GM21360 (cell line): ENCODE measurements around the gene NDUFS1.
A peak's percentile ranks its signal among the peaks of the same experiment; 100 is the strongest.
"Not testable (repeated sequence)": the region's sequence is repeated elsewhere in the genome, so short reads cannot be mapped to it uniquely, and the experiment has no call there.

Experiments
- ATAC-seq: cut with Tn5 transposase; IDR thresholded peaks from one replicate; pipeline ENCODE4 v1.9.1; 2021; ENCODE audit warnings: mild to moderate bottlenecking, moderate library complexity; ENCODE audit not compliant: unreplicated experiment

Gene NDUFS1

GRCh38 chr2:206105541-206105940, 53.7 kb downstream of the NDUFS1 start:
- ATAC-seq, result no peak

GRCh38 chr2:206105038-206105437, 54.2 kb downstream of the NDUFS1 start:
- no peak for ATAC-seq

- not testable (repeated sequence) for ATAC-seq
Observed at GRCh38 chr2:206098872-206099271, 60.4 kb downstream of the NDUFS1 start.

GRCh38 chr2:206098471-206098870, 60.8 kb downstream of the NDUFS1 start:
- ATAC-seq, result no peak

- no peak for ATAC-seq
Observed at GRCh38 chr2:206096876-206097275, 62.4 kb downstream of the NDUFS1 start.

DNA sequence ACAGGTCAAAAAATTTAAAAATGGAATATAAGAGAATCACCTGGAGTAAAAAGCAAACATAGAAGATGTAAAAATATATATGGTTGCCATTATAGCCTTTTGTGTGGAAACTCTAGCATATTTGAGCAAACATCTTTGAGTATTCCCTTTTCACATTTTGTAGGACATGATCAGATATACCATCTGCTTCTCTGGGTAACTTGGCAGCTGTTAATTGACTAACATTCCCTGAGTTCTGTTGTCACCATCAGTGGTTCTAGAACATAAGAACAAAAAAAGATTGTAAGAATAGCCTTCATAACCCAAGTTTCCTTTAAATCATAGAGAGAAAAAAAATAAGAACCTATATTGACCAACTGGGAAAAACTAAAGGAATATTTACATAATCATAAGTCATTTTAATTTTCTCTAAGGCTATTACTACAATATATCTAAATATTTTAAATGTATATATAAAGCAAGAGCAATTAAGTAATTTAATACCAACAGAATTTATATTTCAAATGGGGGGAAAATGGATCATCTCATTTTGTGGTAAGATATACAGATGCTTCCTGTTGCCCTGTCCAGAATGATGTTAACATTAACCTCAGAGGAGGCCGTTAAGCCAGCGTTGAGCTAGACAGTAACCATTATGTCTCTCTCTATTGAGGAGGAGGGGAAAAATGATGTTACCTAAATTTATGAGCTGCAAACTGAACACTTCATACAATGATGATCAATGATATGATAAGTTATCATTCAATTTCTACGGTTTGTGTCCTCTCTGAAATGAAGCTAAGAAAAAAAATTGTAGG, 63.5 kb downstream of the NDUFS1 start:
- ATAC-seq, result no peak

DNA sequence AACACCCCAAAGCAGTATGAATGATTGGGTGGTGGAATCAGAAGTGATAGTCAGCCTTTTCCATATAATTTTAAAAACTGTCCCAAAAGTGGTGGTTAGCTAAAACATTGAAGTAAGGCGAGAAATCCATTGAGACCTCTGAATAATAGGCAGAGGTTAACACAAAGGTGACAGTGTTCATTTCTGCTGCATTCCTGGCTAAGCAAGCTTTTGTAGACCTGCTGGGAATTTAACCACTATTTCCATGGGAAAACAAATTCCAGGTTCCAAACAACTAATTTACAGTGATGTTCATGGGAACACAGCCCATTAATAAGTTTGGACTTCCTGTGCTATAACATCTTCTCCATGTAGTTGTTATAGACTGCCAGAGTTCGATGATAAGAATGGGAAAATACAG, 66.9 kb downstream of the NDUFS1 start:
- no peak for ATAC-seq

GRCh38 chr2:206088248-206088647, 71.0 kb downstream of the NDUFS1 start:
- no peak for ATAC-seq

GRCh38 chr2:206086716-206087350, 72.4 kb downstream of the NDUFS1 start:
- ATAC-seq, result no peak

DNA sequence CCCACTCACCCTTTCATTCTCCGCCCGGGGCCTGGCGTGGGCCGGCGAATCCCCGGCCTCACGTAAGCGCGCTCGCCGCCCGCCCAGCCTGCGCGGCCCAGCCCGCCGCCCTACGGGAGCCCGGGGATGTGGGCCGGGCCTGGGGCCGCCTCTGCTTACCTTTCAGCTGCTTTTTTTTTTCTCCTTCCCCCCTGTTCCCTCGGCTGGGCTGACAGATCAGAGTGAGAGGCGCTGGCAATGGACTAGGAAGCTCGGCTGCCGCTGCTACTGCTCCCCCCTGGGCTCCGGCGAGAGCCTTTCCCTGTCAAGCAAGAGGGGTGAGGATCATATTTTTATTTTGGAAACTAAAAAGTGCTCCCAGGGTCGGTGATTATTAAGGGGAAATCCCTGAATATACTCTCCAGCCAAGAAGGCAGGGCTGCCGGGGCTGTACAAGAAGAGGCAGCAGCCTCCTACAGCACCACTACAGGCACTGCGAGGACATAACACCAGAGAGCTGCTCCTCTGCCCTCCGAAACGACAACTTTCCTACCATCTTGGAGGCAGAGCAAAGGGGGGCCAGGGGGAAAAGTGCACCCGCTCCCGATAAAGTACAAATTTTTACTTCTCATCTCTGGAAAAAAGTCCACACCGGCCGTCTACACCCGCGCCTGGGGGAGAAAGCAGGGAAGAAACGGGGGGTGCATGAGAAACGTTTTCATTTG, 73.3 kb downstream of the NDUFS1 start, which contains the start of gene INO80D:
INO80D (minus strand) TSS at position 433 of the 704 bp plus-strand sequence. CDS start 23,158 bp downstream, outside the sequence.
- peak; percentile 76 for ATAC-seq

DNA sequence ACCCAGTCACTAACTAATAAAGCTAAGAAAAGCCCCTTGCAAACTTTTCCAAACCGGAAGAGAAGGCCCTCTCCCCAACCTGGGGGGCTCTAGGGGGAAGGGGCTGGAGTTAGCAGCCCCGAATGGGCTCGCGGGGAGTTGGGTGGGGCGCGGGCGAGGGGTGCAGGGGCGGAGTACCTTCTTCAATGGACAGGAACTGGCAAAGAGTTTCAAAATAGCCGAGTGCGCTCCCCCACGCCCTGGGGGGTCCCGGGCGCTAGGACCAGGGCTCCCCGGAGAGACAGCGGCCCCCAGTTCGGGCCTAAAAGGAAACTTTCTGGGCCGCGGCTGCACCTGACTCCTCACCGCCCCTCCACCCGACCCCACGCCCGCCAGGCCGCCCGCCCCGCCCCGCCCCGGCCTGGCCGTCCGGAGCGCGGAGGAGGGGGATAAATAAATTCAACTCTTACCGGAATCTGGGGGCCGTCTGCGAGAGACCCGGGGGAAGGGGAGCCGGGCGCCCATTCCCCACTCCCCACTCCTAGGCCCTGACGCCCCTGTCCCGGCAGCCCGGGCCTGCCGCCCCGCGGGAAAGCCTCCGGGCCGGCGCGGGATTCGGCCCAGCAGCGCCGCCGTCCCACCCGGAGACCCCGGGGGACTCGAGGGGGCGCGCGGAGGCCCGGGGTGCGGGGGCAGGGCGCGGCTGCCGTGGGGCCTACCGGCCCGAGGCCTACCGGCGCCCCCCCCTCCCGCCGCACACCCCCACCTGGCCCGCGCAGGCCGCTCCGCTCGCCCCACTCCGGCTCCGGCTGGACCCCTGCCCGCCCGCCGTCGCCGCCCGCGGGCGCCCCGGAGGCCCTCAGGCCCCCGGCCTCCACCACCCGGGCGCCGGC, 74.1 kb downstream of the NDUFS1 start:
- peak; percentile 19 for ATAC-seq

GRCh38 chr2:206084439-206084869, 74.8 kb downstream of the NDUFS1 start:
- no peak for ATAC-seq

- ATAC-seq, result no peak
Observed at GRCh38 chr2:206083602-206084438, 75.4 kb downstream of the NDUFS1 start.

GRCh38 chr2:206082298-206082843, 76.9 kb downstream of the NDUFS1 start:
- ATAC-seq, result no peak

GRCh38 chr2:206080927-206081326, 78.3 kb downstream of the NDUFS1 start:
- no peak for ATAC-seq

DNA sequence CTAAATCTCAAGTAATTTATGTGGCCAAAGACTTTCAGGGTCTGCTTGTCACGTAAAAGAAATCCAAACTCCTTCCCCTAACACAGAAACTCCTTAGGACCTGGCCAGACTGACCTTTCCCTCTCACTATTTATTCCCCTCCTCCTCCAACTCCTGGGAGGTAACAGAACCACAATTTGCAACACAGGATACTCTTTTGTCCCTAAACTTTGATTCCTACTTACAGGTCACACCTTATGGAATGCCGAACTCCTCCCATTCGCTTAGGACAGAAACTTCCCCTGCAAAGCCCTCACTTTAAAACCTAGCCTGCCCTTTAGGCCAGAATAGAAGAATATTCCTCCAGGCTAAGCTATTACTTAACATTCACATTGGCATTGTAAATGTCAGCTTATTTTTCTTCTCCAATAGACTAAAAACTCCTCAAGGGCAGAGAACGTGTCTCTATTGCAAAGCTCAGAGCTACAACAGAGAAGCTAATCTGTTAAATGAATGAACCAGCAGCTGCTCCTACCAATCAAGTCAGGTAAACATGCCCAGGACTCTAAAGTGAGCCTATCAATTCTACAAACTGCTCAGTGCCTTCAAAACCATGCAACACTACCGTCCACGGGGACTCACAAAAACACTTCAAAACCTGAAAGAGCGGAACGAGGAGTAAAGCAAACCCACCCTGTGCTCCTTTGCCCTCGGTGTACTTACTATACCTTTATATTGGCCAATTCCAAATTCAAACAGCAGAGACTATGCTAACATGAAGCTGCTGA, 79.4 kb downstream of the NDUFS1 start:
- no peak for ATAC-seq

- ATAC-seq, result not testable (repeated sequence)
Observed at GRCh38 chr2:206077879-206078278, 81.4 kb downstream of the NDUFS1 start.

DNA sequence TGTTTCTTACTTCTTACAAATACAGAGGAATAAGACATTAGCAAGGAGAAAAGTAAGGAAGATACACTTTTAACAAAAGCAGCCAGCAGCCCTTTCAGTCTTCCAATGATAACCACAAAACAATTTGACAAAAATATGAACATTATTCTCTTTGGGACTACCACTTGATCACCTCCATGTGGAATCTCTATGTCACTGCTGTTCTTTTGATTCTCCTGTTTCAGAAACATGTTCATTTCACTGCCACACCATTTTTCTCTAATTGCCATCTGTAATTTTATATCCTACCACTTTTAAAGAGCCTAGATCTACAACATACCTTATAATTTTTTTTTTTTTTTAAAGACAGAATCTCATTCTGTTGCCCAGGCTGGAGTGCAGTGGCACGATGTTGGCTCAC, 84.1 kb downstream of the NDUFS1 start:
- no peak for ATAC-seq

GRCh38 chr2:206071807-206072206, 87.4 kb downstream of the NDUFS1 start:
- no peak for ATAC-seq
